OCI-LY7 (cell line): ENCODE results near the gene SNTB2.

ENCODE experiments used
- CTCF ChIP-seq: fragments of 200-600 bp; sonication (generic); conservative IDR thresholded peaks from 2 replicates; pipeline ENCODE4 v1.5.1; 2014; ENCODE audit warnings: mild to moderate bottlenecking, antibody characterized with exemption, low read length, moderate library complexity, mixed read lengths
- EZH2phosphoT487 ChIP-seq: fragments of 200-600 bp; sonication (generic); IDR thresholded peaks from 2 replicates; pipeline ENCODE4 v1.6.1; 2018; ENCODE audit warnings: low read depth, borderline replicate concordance, mild to moderate bottlenecking, mixed run types, antibody characterized with exemption, low read length, moderate library complexity, mixed read lengths

GRCh38 chr16:69301861-69302260 lies 114.9 kb downstream of the SNTB2 start:
- TF ChIP-seq CTCF (no peak), EZH2phosphoT487 (no peak)
